ENCODE measurements around the gene FNDC11.

The FNDC11 gene

GRCh38 chr20:63525185-63525584, 28.8 kb upstream of the FNDC11 start:
- DNase-seq (ENCODE audit: low spot score): no peak

GRCh38 chr20:63525971-63526370, 28.0 kb upstream of the FNDC11 start:
- no peak for DNase-seq (ENCODE audit: low spot score)

GRCh38 chr20:63527184-63527583, 26.8 kb upstream of the FNDC11 start:
- no peak for DNase-seq (ENCODE audit: low spot score)

- no peak for DNase-seq (ENCODE audit: low spot score)
Measured at GRCh38 chr20:63529180-63529860, 24.6 kb upstream of the FNDC11 start.

- no peak for DNase-seq (ENCODE audit: low spot score)
Measured at GRCh38 chr20:63529861-63530787, 23.8 kb upstream of the FNDC11 start.

- DNase-seq (ENCODE audit: low spot score): no peak
Measured at GRCh38 chr20:63530788-63531160, 23.2 kb upstream of the FNDC11 start.

GRCh38 chr20:63531686-63532448, 22.1 kb upstream of the FNDC11 start:
- DNase-seq (ENCODE audit: low spot score): no peak

DNA sequence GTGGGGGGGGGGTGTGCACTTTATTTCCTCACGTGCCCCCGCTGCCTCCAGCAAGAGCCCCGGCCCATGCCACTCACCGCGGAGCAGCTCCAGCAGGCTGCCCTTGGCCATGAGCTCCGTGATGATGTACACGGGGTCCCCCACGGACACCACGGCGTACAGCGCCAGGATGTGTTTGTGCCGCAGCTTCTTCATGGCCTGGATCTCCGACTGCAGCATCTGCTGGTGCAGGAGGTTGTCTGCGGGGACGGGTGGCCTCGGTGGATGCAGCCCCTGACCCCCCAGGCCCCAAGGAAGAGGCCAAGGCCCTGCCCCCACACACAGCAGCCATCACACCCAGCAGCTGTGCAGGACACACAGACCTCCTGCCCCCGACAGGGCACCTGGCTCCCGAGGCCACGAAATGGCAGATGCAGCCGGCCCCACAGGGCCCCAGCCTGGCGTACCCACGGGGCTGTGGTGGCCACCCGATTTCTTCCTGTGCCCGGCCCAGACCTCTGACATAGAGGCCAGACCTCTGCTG, 21.4 kb upstream of the FNDC11 start:
- no peak for DNase-seq (ENCODE audit: low spot score)

DNA sequence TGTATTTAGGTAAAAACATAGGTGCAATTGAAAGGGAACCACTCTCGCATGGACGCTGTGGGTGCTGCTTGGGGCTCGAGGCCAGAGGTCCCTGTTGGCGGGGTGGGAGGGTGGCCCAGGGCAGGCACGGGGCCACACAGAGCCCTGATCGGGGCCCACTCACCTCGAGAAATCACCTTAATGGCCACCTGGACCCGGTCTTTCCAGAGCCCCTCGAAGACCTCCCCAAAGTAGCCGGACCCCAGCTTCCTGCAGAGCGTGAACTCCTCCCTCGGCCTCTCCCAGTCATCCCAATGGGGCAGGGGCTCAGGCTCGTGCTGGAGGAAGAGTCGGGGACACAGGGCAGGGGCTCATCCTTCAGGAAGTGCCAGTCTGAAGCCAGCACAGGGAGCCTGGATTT, 20.6 kb upstream of the FNDC11 start:
- no peak for DNase-seq (ENCODE audit: low spot score)

DNA sequence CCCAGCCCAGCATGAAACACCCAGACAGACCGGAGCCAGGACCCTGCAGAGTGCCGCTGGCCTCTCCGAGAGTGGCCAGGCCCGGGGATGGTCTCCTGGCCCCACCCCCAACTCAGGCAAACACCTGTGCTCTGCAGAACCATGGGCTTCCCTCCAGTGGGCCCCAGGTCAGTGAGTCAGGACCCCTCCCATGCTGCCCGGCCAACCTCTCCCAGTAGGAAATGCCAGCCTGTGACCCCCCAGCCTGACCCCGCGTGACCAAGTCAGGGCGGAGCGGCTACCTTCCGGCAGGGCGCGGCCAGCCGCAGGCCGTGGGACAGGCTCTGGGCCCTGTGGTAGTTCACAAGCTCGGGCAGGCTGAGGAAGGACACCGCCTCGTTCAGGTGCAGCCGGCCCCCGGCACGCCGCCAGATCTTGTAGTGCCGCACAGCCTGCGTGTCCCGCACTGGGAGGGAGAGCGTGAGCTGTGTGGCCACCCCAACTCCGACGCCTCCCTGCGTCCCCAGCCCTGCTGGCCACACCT, 20.0 kb upstream of the FNDC11 start:
- no peak for DNase-seq (ENCODE audit: low spot score)

DNA sequence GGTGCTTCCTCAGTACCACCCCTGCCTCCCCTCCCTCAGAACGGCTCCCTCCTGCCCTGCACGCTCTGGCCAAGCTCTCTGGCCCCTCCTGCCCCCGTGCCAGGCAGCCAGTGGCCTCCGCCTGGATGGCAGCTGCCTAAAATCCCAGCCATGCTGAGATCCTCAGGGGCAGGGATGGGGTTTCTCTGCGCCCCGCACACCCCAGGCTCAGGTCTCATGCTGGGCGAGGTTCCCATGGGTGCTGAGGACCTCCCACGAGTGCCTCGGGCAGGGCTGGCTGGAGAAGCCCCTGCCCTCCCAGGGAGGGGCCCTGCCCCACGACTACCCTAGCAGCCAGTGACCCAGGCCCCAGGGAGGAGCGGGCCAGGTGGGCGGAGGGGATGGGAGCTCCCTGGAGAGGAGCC, 19.5 kb upstream of the FNDC11 start:
- DNase-seq (ENCODE audit: low spot score): no peak

- DNase-seq (ENCODE audit: low spot score): peak; percentile 21
Measured at GRCh38 chr20:63534831-63535651, 18.9 kb upstream of the FNDC11 start.

GRCh38 chr20:63536241-63536977, 17.6 kb upstream of the FNDC11 start:
- peak; percentile 81 for DNase-seq (ENCODE audit: low spot score)

GRCh38 chr20:63536997-63537524, 16.9 kb upstream of the FNDC11 start, which contains the start of gene PTK6:
Gene PTK6, minus strand, starts transcription at chr20:63537376. Its CDS starts 62 bp downstream, at chr20:63537314.
- no peak for DNase-seq (ENCODE audit: low spot score)

GRCh38 chr20:63537525-63538203, 16.3 kb upstream of the FNDC11 start:
- peak; percentile 97 for DNase-seq (ENCODE audit: low spot score)

GRCh38 chr20:63538204-63539091, 15.5 kb upstream of the FNDC11 start:
- DNase-seq (ENCODE audit: low spot score): no peak

GRCh38 chr20:63539092-63539430, 14.9 kb upstream of the FNDC11 start:
- DNase-seq (ENCODE audit: low spot score): no peak

All from AG08395 (cell line).